ENCODE data around the gene PI4K2B.

DNA sequence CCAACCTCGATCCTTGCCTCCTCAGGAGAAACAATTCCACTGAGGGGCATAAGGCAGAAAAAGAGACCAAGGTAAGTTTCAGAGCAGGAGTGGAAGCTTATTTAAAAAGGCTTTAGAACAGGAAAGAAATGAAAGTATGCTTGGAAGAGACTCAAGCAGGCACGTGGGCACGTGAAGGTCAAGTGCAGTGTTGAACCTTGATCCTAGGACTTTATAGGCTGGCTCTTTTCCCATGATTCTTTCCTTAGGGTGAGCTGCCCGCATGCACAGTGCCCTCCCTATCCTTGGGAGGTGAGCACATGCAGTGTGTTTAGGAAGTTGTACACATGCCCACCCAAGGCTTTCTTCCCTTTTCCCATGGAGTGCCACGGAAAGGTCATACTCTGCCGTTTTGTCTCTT, 4.0 kb upstream of the PI4K2B start:
- TF ChIP-seq, protein P1, sequence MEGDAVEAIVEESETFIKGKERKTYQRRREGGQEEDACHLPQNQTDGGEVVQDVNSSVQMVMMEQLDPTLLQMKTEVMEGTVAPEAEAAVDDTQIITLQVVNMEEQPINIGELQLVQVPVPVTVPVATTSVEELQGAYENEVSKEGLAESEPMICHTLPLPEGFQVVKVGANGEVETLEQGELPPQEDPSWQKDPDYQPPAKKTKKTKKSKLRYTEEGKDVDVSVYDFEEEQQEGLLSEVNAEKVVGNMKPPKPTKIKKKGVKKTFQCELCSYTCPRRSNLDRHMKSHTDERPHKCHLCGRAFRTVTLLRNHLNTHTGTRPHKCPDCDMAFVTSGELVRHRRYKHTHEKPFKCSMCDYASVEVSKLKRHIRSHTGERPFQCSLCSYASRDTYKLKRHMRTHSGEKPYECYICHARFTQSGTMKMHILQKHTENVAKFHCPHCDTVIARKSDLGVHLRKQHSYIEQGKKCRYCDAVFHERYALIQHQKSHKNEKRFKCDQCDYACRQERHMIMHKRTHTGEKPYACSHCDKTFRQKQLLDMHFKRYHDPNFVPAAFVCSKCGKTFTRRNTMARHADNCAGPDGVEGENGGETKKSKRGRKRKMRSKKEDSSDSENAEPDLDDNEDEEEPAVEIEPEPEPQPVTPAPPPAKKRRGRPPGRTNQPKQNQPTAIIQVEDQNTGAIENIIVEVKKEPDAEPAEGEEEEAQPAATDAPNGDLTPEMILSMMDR (IDR thresholded peaks at IDR 0.05), result no peak
- TF ChIP-seq POLR2A (IDR thresholded peaks at IDR 0.05), result no peak
